ENCODE measurements around the gene KMT2B. TPM values are rescaled to one million over a fixed set of nuclear protein-coding genes. Genes with fewer than 3 reads are reported as not detected.
A peak's percentile ranks its signal among the peaks of the same experiment; 100 is the strongest.

KMT2B gene
- total and polyA plus RNA-seq, 9 of the 15 experiments (the other 6 are each of a cell fraction or from before 2014, with no cell fraction given) = 0.63 to 43.9 (median 8.1) TPM

DNA sequence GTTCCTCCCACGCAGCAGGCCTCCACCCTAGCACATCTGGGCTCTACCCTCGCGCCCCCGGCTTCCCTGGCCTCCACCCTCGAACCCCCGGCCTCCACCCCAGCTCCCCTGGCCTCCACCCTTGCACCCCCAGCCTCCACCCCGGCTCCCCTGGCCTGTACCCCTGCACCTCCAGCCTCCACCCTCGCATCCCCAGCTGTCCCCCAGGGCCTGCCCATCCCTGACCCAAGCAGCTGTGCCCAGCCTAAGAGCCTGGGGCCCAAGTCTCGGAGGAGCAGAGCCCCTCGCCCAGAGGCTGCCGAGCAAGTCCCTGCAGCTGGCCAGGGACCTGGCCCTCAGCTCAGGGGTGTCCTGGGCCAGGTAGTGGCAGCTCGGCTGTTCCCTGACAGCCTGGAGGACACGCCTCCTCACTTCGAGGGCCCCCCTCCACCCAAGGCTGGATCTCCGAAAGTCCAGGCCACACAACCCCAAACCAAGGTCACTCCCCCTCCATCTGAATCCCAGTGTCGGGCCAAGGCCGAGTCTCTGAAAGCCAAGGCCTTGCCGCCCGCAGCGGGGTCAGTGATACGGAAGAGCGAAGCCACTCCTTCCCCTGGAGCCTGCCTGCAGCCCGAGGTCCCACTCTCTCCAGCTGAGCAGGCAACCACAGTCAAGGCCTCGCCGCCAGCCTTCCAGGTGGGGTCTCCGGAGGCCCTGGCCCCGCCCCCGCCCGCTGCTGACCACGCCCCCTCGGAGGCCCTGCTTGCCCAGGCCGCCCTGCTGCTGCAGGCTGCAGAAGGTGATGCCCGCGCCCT lies 49.7 kb downstream of the KMT2B start:
- Histone ChIP-seq H3K79me2 (ENCODE audit: control insufficient read depth, insufficient read depth, low read length) (no peaks in the 10 kb centered on the region), H4K20me1 (replicated peaks; ENCODE audit: control insufficient read depth, insufficient read depth, low read length) (no peaks in the 10 kb centered on the region), H2AFZ (ENCODE audit: low read depth, low read length) (no peak overlapping the region), H3K27me3 (ENCODE audit: control insufficient read depth in 2 of 2, insufficient read depth in 2 of 2, low read length in 2 of 2) (no peaks in the 10 kb centered on the region), H3K27ac (ENCODE audit: extremely low read depth, low read depth, low read length) (no peak overlapping the region), H3K4me3 (no peak overlapping the region), H3K36me3 (ENCODE audit: control insufficient read depth, insufficient read depth, low read length) (peaks cover 35% of the 10 kb centered on the region; the same call in 1 of the 3 replicates), H3K4me2 (ENCODE audit: insufficient read depth, low read length) (no peak overlapping the region), H3K4me1 (replicated peaks in 1 of 2; ENCODE audit: control insufficient read depth in 2 of 2, insufficient read depth in 2 of 2, low read length in 2 of 2) (peaks cover 0 to 19% of the 10 kb centered on the region in 2 experiments; a peak in 2 of 5 replicates), H3K9me1 (ENCODE audit: control insufficient read depth, insufficient read depth, low read length) (no peaks in the 10 kb centered on the region), H3K9me3 (replicated peaks; ENCODE audit: control insufficient read depth, insufficient read depth, low read depth, low read length) (no peaks in the 10 kb centered on the region), H3K9ac (ENCODE audit: insufficient read depth in 1 of 2, low read depth in 2 of 2, low read length in 2 of 2) (0 out of 4 replicates have a peak overlapping the region, but pooled peaks of 1 of the 2 experiments have one; percentile 26)
- TF ChIP-seq RBFOX2 (IDR thresholded peaks at IDR 0.05; ENCODE audit: low read depth, low read length) (0 out of 2 replicates have a peak, but pooled peaks have one; percentile 37), POLR2A (conservative IDR thresholded peaks at IDR 0.05) (no peak), TAL1 (IDR thresholded peaks at IDR 0.05) (no peak), ZNF778 (CRISPR knock-in tag; IDR thresholded peaks at IDR 0.05) (no peak), ZNF699 (CRISPR knock-in tag; IDR thresholded peaks at IDR 0.05; ENCODE audit: insufficient replicate concordance) (no peak), ZNF3 (CRISPR knock-in tag; IDR thresholded peaks at IDR 0.05) (no peak), CXXC5 (CRISPR knock-in tag; IDR thresholded peaks at IDR 0.05) (no peak), POLR2G (IDR thresholded peaks at IDR 0.05; ENCODE audit: low read depth, low read length) (peak; percentile 59), ZNF146 (CRISPR knock-in tag; IDR thresholded peaks at IDR 0.05; ENCODE audit: unreplicated experiment) (no peak), IFI16 (CRISPR knock-in tag; IDR thresholded peaks at IDR 0.05) (no peak), PHF8 (IDR thresholded peaks at IDR 0.05; ENCODE audit: borderline replicate concordance, low read length) (no peak), ETV6 (IDR thresholded peaks at IDR 0.05; ENCODE audit: borderline replicate concordance in 1 of 2, low read depth in 2 of 2, low read length in 1 of 2) (no peak), ETV6 (CRISPR knock-in tag; IDR thresholded peaks at IDR 0.05; ENCODE audit: borderline replicate concordance) (no peak), ZNF785 (CRISPR knock-in tag; IDR thresholded peaks at IDR 0.05) (no peak), STAG1 (CRISPR knock-in tag; IDR thresholded peaks at IDR 0.05; ENCODE audit: borderline replicate concordance) (no peak)
- TF ChIP-seq, protein P1, sequence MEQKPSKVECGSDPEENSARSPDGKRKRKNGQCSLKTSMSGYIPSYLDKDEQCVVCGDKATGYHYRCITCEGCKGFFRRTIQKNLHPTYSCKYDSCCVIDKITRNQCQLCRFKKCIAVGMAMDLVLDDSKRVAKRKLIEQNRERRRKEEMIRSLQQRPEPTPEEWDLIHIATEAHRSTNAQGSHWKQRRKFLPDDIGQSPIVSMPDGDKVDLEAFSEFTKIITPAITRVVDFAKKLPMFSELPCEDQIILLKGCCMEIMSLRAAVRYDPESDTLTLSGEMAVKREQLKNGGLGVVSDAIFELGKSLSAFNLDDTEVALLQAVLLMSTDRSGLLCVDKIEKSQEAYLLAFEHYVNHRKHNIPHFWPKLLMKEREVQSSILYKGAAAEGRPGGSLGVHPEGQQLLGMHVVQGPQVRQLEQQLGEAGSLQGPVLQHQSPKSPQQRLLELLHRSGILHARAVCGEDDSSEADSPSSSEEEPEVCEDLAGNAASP (IDR thresholded peaks at IDR 0.05) = no peak
- intact Hi-C loops (cut with micrococcal nuclease) = no loop called here
- DNase-seq (ENCODE audit: extremely low read depth in 1 of 4, low spot score in 3 of 4) (peak in 1 of 4 experiments; percentile 8), FAIRE-seq (no peak), ATAC-seq (peak; percentile 40)
- 85% methylated on average over 14 of the region's 34 CpGs for WGBS (ENCODE audit: insufficient coverage, low coverage, missing lambda C conversion rate)
- ChIA-PET CTCF (ENCODE audit: low intra/inter-chr PET ratio) (no interaction called here), POLR2A (interaction anchor here (0.6 to 1.2 kb wide), 4 partner anchors 10 to 52 kb away, joined by 3 read pairs; partner anchors contain the start of gene PROSER3)
- in situ Hi-C loops (cut with MboI) = no loop called here
- BruUV-seq (replicated peaks) = no TSS peak

Measured in K562 (cell line).